ENCODE measurements around the gene GNB1L.

Gene GNB1L

GRCh38 chr22:19865141-19865829 lies 10.6 kb upstream of the GNB1L start (continued):
- TF ChIP-seq, protein P1, sequence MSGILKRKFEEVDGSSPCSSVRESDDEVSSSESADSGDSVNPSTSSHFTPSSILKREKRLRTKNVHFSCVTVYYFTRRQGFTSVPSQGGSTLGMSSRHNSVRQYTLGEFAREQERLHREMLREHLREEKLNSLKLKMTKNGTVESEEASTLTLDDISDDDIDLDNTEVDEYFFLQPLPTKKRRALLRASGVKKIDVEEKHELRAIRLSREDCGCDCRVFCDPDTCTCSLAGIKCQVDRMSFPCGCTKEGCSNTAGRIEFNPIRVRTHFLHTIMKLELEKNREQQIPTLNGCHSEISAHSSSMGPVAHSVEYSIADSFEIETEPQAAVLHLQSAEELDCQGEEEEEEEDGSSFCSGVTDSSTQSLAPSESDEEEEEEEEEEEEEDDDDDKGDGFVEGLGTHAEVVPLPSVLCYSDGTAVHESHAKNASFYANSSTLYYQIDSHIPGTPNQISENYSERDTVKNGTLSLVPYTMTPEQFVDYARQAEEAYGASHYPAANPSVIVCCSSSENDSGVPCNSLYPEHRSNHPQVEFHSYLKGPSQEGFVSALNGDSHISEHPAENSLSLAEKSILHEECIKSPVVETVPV (CRISPR knock-in tag; IDR thresholded peaks at IDR 0.05), result no peak
- TF ChIP-seq ZNF8 (CRISPR knock-in tag; IDR thresholded peaks at IDR 0.05) (no peak), GLIS3 (CRISPR knock-in tag; IDR thresholded peaks at IDR 0.05) (no peak), RARB (CRISPR knock-in tag; IDR thresholded peaks at IDR 0.05) (no peak), ARNTL (CRISPR knock-in tag; IDR thresholded peaks at IDR 0.05; ENCODE audit: borderline replicate concordance, low read depth) (no peak)

DNA sequence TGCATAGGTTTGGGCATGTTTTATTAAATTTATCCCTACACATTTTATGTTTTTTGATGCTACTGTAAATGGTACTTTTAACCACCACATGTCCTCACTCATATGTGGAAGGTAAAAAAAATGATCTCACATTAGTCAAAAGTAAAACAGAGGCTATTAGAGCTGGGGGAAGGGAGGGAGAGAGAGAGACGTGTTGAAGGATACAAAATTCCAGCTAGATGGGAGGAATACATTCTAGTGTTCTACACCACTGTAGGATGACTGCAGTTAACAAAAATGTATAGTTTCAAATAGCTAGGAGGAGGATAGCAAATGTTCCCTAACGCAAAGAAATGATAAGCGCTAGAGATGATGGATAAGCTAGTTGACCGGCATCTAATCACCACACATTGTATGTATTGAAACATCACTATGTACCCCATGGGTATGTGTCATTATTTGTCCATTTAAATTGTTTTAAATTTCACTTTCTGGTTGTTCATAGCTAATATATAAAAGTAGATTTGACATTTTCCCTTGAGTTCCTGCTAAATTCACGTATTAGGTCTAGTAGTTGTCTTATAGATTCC lies 9.9 kb upstream of the GNB1L start:
- ATAC-seq, result no peak
- TF ChIP-seq BACH2 (CRISPR knock-in tag; IDR thresholded peaks at IDR 0.05; ENCODE audit: borderline replicate concordance), result no peak
- TF ChIP-seq POU6F1 (CRISPR knock-in tag; IDR thresholded peaks at IDR 0.05; ENCODE audit: borderline replicate concordance, low read depth), result no peak
- TF ChIP-seq ZC3H10 (CRISPR knock-in tag; IDR thresholded peaks at IDR 0.05), result no peak
- no peak for TF ChIP-seq SNAI2 (CRISPR knock-in tag; IDR thresholded peaks at IDR 0.05)
- no peak for TF ChIP-seq OSR1 (CRISPR knock-in tag; IDR thresholded peaks at IDR 0.05)
- no peak for TF ChIP-seq TOX (CRISPR knock-in tag; IDR thresholded peaks at IDR 0.05; ENCODE audit: borderline replicate concordance)
- TF ChIP-seq, protein P1 (CRISPR knock-in tag; IDR thresholded peaks at IDR 0.05), result no peak
- no peak for TF ChIP-seq ESRRG (CRISPR knock-in tag; IDR thresholded peaks at IDR 0.05)
- TF ChIP-seq ZFP3 (CRISPR knock-in tag; IDR thresholded peaks at IDR 0.05), result no peak
- no peak for TF ChIP-seq ZNF565 (CRISPR knock-in tag; conservative IDR thresholded peaks at IDR 0.05; ENCODE audit: low read depth)
- no peak for TF ChIP-seq ARNTL (CRISPR knock-in tag; IDR thresholded peaks at IDR 0.05; ENCODE audit: borderline replicate concordance, low read depth)
- TF ChIP-seq TSHZ2 (CRISPR knock-in tag; IDR thresholded peaks at IDR 0.05), result no peak
- TF ChIP-seq, protein P2, sequence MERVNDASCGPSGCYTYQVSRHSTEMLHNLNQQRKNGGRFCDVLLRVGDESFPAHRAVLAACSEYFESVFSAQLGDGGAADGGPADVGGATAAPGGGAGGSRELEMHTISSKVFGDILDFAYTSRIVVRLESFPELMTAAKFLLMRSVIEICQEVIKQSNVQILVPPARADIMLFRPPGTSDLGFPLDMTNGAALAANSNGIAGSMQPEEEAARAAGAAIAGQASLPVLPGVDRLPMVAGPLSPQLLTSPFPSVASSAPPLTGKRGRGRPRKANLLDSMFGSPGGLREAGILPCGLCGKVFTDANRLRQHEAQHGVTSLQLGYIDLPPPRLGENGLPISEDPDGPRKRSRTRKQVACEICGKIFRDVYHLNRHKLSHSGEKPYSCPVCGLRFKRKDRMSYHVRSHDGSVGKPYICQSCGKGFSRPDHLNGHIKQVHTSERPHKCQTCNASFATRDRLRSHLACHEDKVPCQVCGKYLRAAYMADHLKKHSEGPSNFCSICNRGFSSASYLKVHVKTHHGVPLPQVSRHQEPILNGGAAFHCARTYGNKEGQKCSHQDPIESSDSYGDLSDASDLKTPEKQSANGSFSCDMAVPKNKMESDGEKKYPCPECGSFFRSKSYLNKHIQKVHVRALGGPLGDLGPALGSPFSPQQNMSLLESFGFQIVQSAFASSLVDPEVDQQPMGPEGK (CRISPR knock-in tag; IDR thresholded peaks at IDR 0.05; ENCODE audit: borderline replicate concordance), result no peak
- no peak for TF ChIP-seq RARB (CRISPR knock-in tag; IDR thresholded peaks at IDR 0.05)
- no peak for TF ChIP-seq ISL1 (CRISPR knock-in tag; IDR thresholded peaks at IDR 0.05)

DNA sequence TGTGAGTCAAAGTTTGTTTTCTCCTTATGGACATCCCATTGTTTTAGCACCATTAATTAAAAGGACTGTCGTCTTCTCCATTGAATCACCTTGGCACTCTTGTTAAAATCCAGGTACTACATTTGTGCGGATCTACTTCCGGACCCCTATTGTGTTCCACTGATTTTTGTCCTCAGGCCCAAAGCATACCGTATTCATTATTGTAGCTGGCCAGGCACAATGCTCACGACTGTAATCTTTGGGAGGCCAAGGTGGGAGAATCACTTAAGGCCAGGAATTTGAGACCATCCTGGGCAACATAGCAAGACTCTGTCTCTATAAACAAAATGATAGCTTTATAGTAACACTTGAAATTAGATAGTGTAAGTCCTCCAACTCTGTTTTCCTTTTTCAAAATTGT lies 8.9 kb upstream of the GNB1L start:
- ATAC-seq, result no peak
- TF ChIP-seq ESRRG (CRISPR knock-in tag; IDR thresholded peaks at IDR 0.05) (no peak), ARNTL (CRISPR knock-in tag; IDR thresholded peaks at IDR 0.05; ENCODE audit: borderline replicate concordance, low read depth) (no peak), ZNF565 (CRISPR knock-in tag; conservative IDR thresholded peaks at IDR 0.05; ENCODE audit: low read depth) (no peak), CSDC2 (CRISPR knock-in tag; IDR thresholded peaks at IDR 0.05) (no peak), TOX (CRISPR knock-in tag; IDR thresholded peaks at IDR 0.05; ENCODE audit: borderline replicate concordance) (no peak), TCF4 (CRISPR knock-in tag; IDR thresholded peaks at IDR 0.05; ENCODE audit: borderline replicate concordance) (no peak), ZNF70 (CRISPR knock-in tag; IDR thresholded peaks at IDR 0.05) (no peak), GLIS3 (CRISPR knock-in tag; IDR thresholded peaks at IDR 0.05) (no peak), SNAI2 (CRISPR knock-in tag; IDR thresholded peaks at IDR 0.05) (no peak)
- TF ChIP-seq, protein P1 (CRISPR knock-in tag; IDR thresholded peaks at IDR 0.05), result no peak
- TF ChIP-seq, protein P3, sequence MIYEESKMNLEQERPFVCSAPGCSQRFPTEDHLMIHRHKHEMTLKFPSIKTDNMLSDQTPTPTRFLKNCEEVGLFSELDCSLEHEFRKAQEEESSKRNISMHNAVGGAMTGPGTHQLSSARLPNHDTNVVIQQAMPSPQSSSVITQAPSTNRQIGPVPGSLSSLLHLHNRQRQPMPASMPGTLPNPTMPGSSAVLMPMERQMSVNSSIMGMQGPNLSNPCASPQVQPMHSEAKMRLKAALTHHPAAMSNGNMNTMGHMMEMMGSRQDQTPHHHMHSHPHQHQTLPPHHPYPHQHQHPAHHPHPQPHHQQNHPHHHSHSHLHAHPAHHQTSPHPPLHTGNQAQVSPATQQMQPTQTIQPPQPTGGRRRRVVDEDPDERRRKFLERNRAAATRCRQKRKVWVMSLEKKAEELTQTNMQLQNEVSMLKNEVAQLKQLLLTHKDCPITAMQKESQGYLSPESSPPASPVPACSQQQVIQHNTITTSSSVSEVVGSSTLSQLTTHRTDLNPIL (CRISPR knock-in tag; IDR thresholded peaks at IDR 0.05; ENCODE audit: low read depth), result no peak
- TF ChIP-seq, protein P2 (CRISPR knock-in tag; IDR thresholded peaks at IDR 0.05; ENCODE audit: borderline replicate concordance), result no peak

Measured in SK-N-SH treated with all-trans-retinoic acid at 6 μM for 48 hours (cell line).